Umbilical cord (tissue), 2 donors: Measurements from ENCODE around the gene LRRC28. TPM values are rescaled to one million over a fixed set of nuclear protein-coding genes. Genes with fewer than 3 reads are reported as not detected.
"Not testable (repeated sequence)": the region's sequence is repeated elsewhere in the genome, so short reads cannot be mapped to it uniquely, and the experiment has no call there.

Experiments
- DNase-seq: peaks from one replicate; pipeline ENCODE4 v3.0.0-alpha.2; 2015; ENCODE audit warnings: low spot score
- total RNA-seq: library from RNA; depleted of rRNA; stranded (reverse); fragments of >200 nt; gene quantifications from one replicate; pipeline ENCODE4 v1.2.3, GENCODE V29; 2014; ENCODE audit warnings: low replicate concordance; ENCODE audit not compliant: insufficient read depth

The LRRC28 gene
- 41.7 TPM for total RNA-seq

DNA sequence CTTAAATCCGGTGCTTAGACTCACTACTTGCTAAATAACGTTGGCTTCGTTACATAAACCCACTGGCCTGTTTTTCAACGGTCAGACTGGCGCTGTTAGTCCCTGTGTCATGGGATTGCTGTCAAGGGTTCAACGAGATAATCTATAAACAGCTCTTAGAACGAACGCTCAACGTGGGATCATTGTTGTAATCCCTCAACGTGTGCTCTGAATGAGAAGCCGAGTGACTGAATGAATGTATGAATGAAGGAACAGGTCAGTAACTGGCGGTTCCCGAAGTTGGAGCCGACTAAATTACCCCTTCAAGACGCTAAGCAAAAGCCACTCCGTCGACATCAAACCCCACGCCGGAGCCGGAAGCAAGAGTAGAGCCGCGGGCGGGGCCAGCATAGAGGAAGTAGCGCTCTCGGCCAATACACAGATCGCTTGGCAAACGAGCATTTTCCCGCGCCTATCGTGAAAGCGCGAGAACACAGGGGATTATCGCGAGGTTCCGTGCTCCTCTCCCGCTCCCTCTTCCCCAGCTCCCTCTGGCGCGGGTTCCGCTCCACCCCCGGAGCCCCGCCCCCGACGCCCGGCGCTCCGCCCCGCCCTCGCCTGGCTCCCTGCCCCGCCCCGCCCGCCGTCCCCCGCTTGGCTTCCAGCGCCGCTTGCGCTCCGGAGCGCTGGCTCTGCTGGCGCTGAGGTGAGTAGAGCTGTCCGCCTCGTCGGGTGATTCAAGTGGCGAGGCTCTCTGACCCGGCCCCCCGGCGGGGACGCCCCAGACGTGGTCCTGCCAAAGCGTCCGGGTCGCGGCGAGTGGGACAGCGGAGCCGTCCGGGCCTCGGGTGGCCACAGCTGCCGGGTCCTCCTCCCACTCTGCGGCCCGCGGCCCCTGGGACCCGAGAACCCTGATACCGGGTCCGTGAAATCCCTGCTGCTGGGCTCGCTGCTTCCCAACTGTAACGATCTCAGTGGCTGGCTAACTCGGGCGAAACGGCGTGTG is at the start of gene LRRC28:
Gene LRRC28, plus strand, starts transcription at position 625 of the 985 bp plus-strand sequence. CDS start 4,477 bp downstream, outside the sequence.
- peak; percentile 99 for DNase-seq

- no peak for DNase-seq
Measured at GRCh38 chr15:99202176-99202552, 49.1 kb upstream of the LRRC28 start.

DNA sequence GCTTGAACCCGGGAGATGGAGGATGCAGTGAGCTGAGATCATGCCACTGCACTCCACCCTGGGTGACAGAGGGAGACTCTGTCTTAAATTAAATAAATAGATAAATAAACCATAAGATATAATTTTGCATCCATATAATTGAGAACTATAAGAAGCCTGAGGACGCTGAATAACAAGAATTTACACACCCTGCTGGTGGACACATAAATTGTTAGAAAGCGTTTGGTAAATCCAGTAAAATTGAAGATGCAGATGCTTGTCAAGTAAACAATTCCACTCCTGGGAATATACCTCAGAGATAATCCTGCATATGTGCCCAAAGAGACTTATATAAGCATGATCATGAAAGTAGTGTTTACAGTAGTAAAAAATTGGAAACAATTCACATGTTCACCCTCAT is 43.6 kb upstream of the LRRC28 start:
- no peak for DNase-seq

- DNase-seq = no peak
Measured at GRCh38 chr15:99209326-99209725, 42.0 kb upstream of the LRRC28 start.

DNA sequence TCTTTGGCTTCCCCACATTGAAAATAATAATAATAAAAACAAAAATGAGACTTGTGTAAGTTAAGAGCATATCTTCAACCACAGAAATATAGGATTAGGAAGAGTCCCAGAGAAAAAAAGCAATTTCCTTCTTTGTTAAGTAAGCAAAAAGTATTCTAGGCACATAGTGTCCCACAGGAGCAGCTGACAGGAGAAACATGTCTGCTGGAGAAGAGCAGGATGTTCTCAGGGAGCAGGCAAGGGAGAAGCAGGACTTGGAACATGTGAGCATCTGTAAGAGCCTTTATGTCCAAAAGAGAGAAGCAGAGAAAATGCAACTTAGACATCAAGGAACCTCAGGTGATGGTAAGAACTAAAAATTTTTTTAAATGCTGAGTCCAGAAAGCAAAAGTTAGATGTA is 40.9 kb upstream of the LRRC28 start:
- DNase-seq = no peak

GRCh38 chr15:99211926-99212325 is 39.4 kb upstream of the LRRC28 start:
- no peak for DNase-seq

DNA sequence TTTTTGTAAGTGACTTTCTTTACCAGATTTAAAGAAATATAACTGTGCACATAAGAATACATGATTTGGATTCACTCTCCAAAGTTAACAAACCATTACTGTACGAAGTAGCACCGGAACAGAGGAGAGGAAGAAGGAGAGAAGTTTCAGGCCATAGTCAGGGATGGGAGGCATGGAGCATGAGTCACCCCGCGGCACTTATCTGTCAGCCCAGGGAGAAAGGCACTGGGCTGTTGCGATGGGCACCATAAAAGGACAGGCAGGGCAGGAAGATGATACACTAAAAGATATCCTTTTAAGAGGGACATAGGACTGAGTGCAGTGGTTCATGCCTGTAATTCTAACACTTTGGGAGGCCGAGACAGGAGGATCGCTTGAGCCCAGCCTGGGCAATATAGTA is 38.9 kb upstream of the LRRC28 start:
- peak; percentile 29 for DNase-seq

GRCh38 chr15:99213187-99213811 is 38.0 kb upstream of the LRRC28 start:
- DNase-seq = peak; percentile 76

DNA sequence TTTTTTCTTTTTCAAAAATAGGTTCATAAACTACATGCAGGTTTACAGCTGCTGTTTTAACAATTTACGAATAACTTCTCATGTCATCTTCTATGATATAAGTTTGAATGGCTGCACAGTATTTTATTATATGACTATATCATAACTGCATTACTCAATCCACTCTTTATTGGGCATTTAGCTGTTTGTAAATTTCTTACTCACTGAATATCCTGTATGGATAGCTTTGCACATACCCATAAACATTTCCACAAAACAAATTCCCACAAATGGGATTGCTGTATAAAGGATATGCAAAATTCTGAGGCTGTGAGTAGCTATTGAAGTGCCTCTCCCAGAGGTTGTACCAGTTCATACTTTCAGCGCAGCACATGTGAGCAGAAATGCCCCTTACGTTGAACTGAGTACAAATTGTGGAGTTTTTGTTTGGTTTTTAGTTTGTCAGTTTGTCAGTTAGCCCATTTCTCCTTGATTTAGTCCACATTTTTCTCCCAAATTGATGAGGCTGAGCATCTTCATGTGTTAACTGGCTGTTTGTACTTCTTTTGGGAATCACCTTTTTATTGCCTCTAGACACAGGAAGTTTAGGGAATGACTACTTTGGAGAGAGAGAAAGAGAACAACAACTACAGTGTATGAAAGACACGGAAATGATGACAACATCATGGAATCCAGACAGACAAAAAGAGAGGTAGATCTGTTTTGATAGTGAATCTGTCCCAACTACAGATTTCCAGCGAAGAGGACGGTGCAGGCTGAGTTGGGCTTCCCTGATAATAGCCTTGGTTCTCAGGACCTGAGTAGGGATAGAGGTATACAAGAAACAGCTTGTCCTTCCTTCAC is 26.7 kb upstream of the LRRC28 start:
- DNase-seq = no peak

DNA sequence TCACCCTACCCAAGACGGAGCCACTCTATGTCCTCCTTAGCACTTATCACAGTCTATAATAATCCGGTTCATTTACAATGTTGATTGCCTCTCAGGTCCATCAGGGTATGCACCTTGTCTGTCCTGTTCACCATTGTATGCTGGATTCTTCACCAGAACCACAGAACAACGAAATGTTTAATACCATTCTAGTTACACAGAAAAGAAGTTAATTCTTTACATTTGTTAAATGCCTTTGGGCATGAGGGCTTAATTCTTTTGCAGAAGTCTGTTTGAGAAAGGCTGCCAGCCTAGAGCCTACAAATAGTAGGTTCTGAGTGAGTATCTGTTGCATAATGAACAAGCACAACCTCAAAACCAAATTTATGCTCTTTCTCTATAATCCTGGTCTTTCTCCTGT is 24.5 kb upstream of the LRRC28 start:
- DNase-seq = no peak

- DNase-seq = no peak
Measured at GRCh38 chr15:99228120-99228770, 23.0 kb upstream of the LRRC28 start.

GRCh38 chr15:99230867-99231266 is 20.4 kb upstream of the LRRC28 start:
- DNase-seq = no peak

DNA sequence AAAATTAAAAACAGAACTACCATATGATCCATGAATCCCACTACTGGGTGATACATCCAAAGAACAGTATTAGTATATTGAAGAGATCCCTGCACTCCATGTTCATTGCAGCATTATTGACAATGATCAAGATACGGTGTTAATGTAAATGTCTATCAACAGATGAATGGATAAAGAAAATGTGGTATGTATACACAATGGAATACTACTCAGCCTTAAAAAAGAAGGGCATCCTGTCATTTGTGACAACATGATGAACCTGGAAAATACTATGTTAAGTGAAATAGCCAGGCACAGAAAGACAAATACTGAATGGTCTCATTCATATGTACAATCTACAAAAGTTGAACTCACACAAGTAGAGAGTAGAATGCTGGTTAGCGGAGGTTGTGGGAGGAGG is 18.5 kb upstream of the LRRC28 start:
- DNase-seq = no peak

- DNase-seq = not testable (repeated sequence)
Measured at GRCh38 chr15:99234160-99234559, 17.1 kb upstream of the LRRC28 start.

DNA sequence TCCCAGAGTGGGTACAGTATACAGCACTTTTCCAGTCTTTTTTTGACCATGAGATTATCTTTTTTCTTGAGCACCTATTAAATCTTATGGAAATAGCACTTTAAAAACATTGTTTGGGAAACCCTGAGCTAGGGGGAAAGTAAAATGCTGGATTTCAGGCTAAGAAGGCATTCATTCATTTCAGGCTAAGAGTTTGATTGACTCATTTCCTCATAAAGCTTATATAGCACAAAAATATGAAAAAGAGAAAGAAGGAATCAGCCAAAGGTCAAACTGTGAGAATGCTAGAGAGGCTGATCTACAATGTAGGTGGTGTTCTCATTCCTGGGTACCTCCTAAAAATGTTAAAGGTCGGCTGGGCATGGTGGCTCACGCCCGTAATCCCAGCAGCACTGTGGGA is 12.4 kb upstream of the LRRC28 start:
- DNase-seq = no peak

DNA sequence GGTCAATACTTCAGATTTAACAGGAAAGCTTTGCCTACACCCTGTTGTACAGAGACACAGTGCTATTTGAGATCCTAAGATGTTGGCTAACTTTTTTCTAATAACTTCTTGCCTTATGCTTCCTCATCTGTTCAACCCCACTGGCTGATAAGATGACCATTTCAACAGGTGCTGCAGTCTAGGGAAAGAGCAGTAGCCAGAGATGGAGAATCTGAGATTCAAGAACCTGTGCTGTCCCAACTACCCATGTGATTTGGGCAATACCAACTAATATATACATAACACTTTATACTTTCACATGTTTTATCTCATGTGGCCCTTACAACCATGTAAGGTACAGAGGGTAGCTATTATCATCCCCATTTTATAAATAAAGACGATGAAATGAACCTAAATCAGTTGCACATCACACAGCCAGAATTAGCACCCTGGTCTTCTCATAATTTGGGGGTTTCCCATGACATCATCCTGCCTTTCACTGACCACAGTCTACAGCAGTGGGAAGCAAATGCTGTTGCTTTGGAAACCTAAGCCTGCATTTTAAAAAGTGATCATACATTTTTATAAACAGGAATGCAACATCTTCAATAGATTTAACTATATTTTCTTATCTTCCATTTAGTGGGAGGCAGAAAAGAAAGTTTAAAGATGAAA is 11.6 kb upstream of the LRRC28 start:
- no peak for DNase-seq

- no peak for DNase-seq
Measured at GRCh38 chr15:99241752-99242151, 9.5 kb upstream of the LRRC28 start.

GRCh38 chr15:99244306-99244705 is 7.0 kb upstream of the LRRC28 start:
- DNase-seq = no peak

DNA sequence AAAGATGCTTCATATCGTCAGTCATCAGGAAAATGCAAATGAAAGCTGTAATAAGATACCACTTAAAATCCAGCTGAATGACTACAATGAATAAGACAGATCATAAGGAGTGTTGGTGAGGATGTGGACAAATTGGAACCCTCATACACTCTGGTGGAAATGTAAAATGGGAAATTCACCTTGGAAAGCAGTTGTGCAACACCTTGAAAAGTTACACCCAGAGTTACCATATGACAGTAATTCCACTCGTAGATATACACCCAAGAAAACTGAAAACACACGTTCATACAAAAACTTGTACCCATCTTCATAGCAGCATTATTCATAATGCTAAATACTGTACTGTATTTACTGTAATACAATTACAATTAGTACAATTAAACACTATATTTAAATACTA is 4.2 kb upstream of the LRRC28 start:
- DNase-seq = no peak

DNA sequence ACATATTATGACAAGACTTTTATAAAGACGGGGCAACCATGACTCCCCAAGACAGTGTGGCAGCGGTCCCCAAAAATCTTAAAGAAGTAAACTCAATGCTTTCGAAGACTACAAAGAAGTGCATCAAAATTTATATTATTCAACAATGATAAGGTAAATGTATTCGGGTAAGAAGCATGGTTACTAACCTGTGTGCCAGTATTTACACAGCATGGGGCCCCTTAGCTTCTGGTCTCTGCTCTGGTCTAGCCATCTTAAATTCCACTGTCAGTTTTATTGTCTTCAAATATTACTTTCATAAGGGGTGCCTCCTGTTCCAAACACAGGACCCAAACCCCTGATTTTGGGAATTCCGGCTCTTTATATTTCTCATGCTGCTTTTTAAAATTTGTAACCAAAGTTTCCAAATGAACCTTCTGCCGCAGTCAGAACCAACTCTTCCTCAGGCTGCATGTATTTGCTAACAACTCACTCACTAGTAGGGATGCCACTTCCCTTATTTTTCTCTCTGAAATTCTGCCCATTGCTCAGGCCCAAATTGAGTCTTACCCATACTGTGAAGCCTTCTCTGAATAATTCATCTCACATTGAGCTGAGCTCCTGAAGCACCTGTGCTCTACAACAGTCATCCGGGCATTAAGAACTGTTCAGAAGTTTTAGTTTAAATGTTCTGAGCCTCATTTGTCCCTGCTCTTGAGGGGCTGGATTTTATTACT is 3.1 kb upstream of the LRRC28 start:
- no peak for DNase-seq
